Endothelial cell (in vitro differentiated cells): ENCODE data around the gene HIRIP3. TPM values are rescaled to one million over a fixed set of nuclear protein-coding genes. Genes with fewer than 3 reads are reported as not detected.

Experiments
- DNase-seq: peaks from one replicate; pipeline ENCODE4 v3.0.0; 2021; ENCODE audit warnings: low spot score
- H3K27ac Mint-ChIP-seq: one replicate; pipeline ENCODE4 v1.8.0; 2021; ENCODE audit warnings: mixed read lengths, inconsistent platforms; ENCODE audit not compliant: unreplicated experiment
- H3K27me3 Mint-ChIP-seq: one replicate; pipeline ENCODE4 v1.8.0; 2021; ENCODE audit warnings: mild to moderate bottlenecking, moderate library complexity, mixed read lengths, inconsistent platforms; ENCODE audit not compliant: unreplicated experiment
- H3K36me3 Mint-ChIP-seq: one replicate; pipeline ENCODE4 v1.8.0; 2021; ENCODE audit warnings: mild to moderate bottlenecking, low read depth, mixed read lengths, inconsistent platforms; ENCODE audit not compliant: unreplicated experiment
- H3K4me1 Mint-ChIP-seq: one replicate; pipeline ENCODE4 v1.8.0; 2021; ENCODE audit warnings: mild to moderate bottlenecking, mixed read lengths, inconsistent platforms; ENCODE audit not compliant: unreplicated experiment
- H3K4me3 Mint-ChIP-seq: one replicate; pipeline ENCODE4 v1.8.0; 2021; ENCODE audit warnings: mild to moderate bottlenecking, mixed read lengths, inconsistent platforms; ENCODE audit not compliant: unreplicated experiment
- H3K9me3 Mint-ChIP-seq: one replicate; pipeline ENCODE4 v1.8.0; 2021; ENCODE audit warnings: mixed read lengths, inconsistent platforms; ENCODE audit not compliant: unreplicated experiment
- CTCF ChIP-seq: fragments of 200-600 bp; sonication (generic); IDR thresholded peaks from one replicate; pipeline ENCODE4 v1.5.0; 2021; ENCODE audit warnings: antibody characterized with exemption; ENCODE audit not compliant: unreplicated experiment
- total RNA-seq: library from RNA; stranded (reverse); fragmentation: NEBNext Ultra II Directional; extraction: Animal tissue kit (Norgen Biotek cat#: 25700); gene quantifications from one replicate; pipeline ENCODE4 v1.2.1, GENCODE V29; 2021; ENCODE audit not compliant: unreplicated experiment

The HIRIP3 gene
- total RNA-seq, 1 donor from 2014 or later: 5.2 TPM

GRCh38 chr16:30010844-30011713 lies 15.7 kb upstream of the HIRIP3 start, which contains the start of gene DOC2A:
DOC2A (minus strand) TSS chr16:30011027; CDS start chr16:30010222, 805 bp downstream.
- Mint-ChIP-seq H3K36me3 (peaks cover 4% of the 10 kb centered on the region), H3K4me1 (peaks cover 10% of the 10 kb centered on the region), H3K4me3 (peak within 1 kb of the TSS; percentile 92), H3K9me3 (no peaks in the 10 kb centered on the region), H3K27ac (no peak within 1 kb of the TSS), H3K27me3 (peaks cover 23% of the 10 kb centered on the region)
- no peak for TF ChIP-seq CTCF
- DNase-seq: peak; percentile 18

GRCh38 chr16:30009990-30010843 lies 14.8 kb upstream of the HIRIP3 start:
- H3K27me3 Mint-ChIP-seq: peaks cover 23% of the 10 kb centered on the region
- peaks cover 10% of the 10 kb centered on the region for H3K4me1 Mint-ChIP-seq
- no peaks in the 10 kb centered on the region for H3K9me3 Mint-ChIP-seq
- H3K4me3 Mint-ChIP-seq: peak overlapping the region; percentile 83
- peaks cover 4% of the 10 kb centered on the region for H3K36me3 Mint-ChIP-seq
- no peak for DNase-seq
- no peak overlapping the region for H3K27ac Mint-ChIP-seq
- no peak for TF ChIP-seq CTCF

- no peak overlapping the region for H3K4me3 Mint-ChIP-seq
- TF ChIP-seq CTCF: no peak
- no peak overlapping the region for H3K27ac Mint-ChIP-seq
- H3K27me3 Mint-ChIP-seq: peaks cover 23% of the 10 kb centered on the region
- no peaks in the 10 kb centered on the region for H3K9me3 Mint-ChIP-seq
- no peak for DNase-seq
- peaks cover 10% of the 10 kb centered on the region for H3K4me1 Mint-ChIP-seq
- H3K36me3 Mint-ChIP-seq: peaks cover 4% of the 10 kb centered on the region
Measured at GRCh38 chr16:30009085-30009862, 13.9 kb upstream of the HIRIP3 start.

- Mint-ChIP-seq H3K9me3 (no peaks in the 10 kb centered on the region), H3K36me3 (peaks cover 8% of the 10 kb centered on the region), H3K4me1 (peaks cover 10% of the 10 kb centered on the region), H3K4me3 (no peak overlapping the region), H3K27ac (no peak overlapping the region), H3K27me3 (peaks cover 21% of the 10 kb centered on the region)
- TF ChIP-seq CTCF: no peak
- no peak for DNase-seq
Measured at GRCh38 chr16:30007378-30007895, 12.0 kb upstream of the HIRIP3 start.
